Endothelial cell of hepatic sinusoid (primary cell): ENCODE data around the gene ZNF273.
"Not testable (repeated sequence)": the region's sequence is repeated elsewhere in the genome, so short reads cannot be mapped to it uniquely, and the experiment has no call there.

Experiments
- in situ Hi-C: cut with HindIII; loops from 2 replicates; pipeline ENCODE4 v1.10.0; 2017; ENCODE audit warnings: low sequenced_read_pairs

ZNF273 gene

DNA sequence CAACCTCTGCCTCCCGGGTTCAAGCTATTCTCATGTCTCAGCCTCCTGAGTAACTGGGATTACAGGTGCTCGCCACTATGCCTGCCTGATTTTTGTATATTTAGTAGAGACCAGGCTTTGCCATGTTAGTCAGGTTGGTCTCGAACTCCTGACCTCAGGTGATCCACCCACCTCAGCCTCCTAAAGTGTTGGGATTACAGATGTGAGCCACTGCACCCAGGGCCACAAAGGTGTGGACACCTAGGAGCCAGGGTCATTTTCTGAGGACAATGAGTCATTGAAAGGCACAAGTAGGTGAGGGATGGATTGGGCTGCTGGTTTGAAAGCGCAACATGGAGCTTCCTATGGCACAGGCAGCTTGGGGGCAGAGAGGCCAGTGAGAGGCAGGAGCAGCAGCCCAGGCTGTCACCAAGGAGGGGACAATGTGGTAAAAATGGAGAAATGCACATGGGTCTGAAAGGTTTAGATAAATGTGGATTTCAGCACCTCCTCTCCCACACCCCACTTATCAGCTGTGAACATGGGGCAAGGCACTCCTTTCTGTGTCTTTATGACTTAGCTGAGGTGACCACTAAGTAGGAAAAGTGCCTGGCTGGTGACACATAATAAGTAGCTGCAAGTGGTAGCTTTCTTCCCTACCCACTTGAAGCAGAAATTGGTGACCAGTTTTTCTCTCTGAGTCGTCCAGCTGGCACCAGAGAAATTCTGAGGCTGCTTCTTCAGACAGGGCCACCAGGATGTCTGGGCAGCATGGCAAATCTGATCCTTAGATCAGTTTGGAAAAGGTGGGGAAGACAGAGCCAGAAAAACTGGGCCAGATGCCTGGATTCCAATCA is 41.8 kb downstream of the ZNF273 start:
- in situ Hi-C loops = not testable (repeated sequence)

GRCh38 chr7:64945503-64946175 is 42.6 kb downstream of the ZNF273 start:
- in situ Hi-C loops = no loop called here

GRCh38 chr7:64946772-64947171 is 43.7 kb downstream of the ZNF273 start:
- in situ Hi-C loops = no loop called here

GRCh38 chr7:64947252-64948000 is 44.4 kb downstream of the ZNF273 start:
- in situ Hi-C loops = no loop called here

DNA sequence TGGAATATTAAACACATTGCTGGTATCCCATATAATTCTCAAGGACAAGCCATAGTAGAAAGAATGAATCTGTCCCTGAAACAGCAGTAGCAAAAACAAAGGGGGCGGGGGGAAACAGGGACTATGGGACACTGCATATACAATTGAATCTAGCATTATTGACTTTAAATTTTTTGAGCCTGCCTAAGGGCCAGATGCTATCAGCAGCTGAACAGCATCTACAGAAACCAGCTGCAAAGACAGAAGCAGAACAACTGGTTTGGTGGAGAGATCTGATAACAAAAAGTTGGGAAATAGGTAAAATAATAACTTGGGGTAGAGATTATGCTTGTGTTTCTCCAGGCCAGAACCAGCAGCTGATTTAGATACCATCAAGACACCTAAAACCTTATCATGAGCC is 45.7 kb downstream of the ZNF273 start:
- in situ Hi-C loops = not testable (repeated sequence)

DNA sequence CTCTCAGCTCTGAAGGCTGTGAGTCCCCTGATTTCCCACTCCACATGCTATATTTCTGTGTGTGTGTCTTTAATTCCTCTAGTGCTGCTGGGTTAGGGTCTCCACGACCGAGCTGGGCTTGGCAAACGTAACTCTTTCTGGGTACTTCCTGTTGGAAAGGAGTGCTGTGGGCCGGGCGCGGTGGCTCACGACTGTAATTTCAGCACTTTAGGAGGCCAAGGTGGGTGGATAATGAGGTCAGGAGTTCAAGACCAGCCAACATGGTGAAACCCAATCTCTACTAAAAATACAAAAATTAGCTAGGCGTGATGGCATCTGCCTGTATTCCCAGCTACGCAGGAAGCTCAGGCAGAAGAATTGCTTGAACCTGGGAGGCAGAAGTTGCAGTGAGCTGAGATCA is 47.6 kb downstream of the ZNF273 start:
- in situ Hi-C loops = not testable (repeated sequence)

DNA sequence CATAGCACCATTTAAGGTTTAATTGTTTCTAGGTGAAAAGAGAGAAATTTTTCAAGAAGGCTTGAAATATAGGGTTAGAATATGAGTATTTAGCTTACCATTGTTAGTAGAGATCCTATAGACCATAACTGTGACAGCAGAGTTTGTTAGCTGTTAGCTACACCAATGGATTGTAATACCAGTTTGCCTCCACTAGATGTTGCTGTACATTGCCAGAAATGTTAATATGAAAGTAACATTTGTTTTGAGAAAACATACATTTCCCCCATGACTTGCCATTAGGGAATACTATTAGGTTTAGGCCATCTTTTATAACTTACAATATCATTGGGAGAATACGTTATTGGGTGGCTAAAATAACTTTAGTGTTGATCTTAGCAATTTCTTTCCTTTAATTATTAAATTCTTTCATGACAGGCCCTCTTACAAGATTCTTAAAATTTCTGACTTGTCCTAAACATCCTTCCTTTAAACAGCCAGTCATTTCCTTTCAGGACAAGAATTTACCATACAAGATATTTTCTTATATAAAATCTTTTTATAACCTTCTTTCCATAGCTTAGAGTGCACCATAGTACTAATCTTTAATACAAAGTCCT is 48.3 kb downstream of the ZNF273 start:
- in situ Hi-C loops = no loop called here

GRCh38 chr7:64959072-64959747 is 56.1 kb downstream of the ZNF273 start:
- in situ Hi-C loops = no loop called here

GRCh38 chr7:64965594-64965993 is 62.5 kb downstream of the ZNF273 start:
- in situ Hi-C loops = no loop called here

GRCh38 chr7:64978497-64979203 is 75.6 kb downstream of the ZNF273 start:
- in situ Hi-C loops = no loop called here
